ENCODE data around the gene TROAP.

GRCh38 chr12:49377386-49377785 is 54.3 kb downstream of the TROAP start:
- TF ChIP-seq CTCF (IDR thresholded peaks at IDR 0.05 in 2 of 3, conservative IDR thresholded peaks at IDR 0.05 in 1 of 3; ENCODE audit: insufficient read depth in 2 of 3, low read depth in 1 of 3, low read length in 3 of 3): no peak
- TF ChIP-seq TOE1 (IDR thresholded peaks at IDR 0.05; ENCODE audit: borderline replicate concordance): no peak
- TF ChIP-seq TOE1 (CRISPR knock-in tag; IDR thresholded peaks at IDR 0.05; ENCODE audit: borderline replicate concordance, low read depth): no peak
- no peak for TF ChIP-seq GATAD2A (IDR thresholded peaks at IDR 0.05)
- TF ChIP-seq BMI1 (IDR thresholded peaks at IDR 0.05; ENCODE audit: low read length): no peak
- TF ChIP-seq PML (IDR thresholded peaks at IDR 0.05; ENCODE audit: low read length): no peak
- no peak for TF ChIP-seq ATF7 (IDR thresholded peaks at IDR 0.05)
- TF ChIP-seq RAD51 (IDR thresholded peaks at IDR 0.05; ENCODE audit: borderline replicate concordance, low read depth): no peak
- no peak for TF ChIP-seq CREB5 (CRISPR knock-in tag; IDR thresholded peaks at IDR 0.05)
- TF ChIP-seq ZBTB43 (CRISPR knock-in tag; IDR thresholded peaks at IDR 0.05): no peak
- no peak for TF ChIP-seq CREB3 (tag; conservative IDR thresholded peaks at IDR 0.05; ENCODE audit: low read depth)
- no peak for TF ChIP-seq FOXM1 (IDR thresholded peaks at IDR 0.05; ENCODE audit: low read depth)
- TF ChIP-seq FOXM1 (CRISPR knock-in tag; IDR thresholded peaks at IDR 0.05; ENCODE audit: low read depth): no peak
- no peak for TF ChIP-seq ZBTB1 (CRISPR knock-in tag; IDR thresholded peaks at IDR 0.05; ENCODE audit: borderline replicate concordance, low read depth)
- TF ChIP-seq RNF219 (CRISPR knock-in tag; IDR thresholded peaks at IDR 0.05): no peak
- no peak for TF ChIP-seq ZHX1 (conservative IDR thresholded peaks at IDR 0.05; ENCODE audit: low read length)

Measured in K562 (cell line).